Activated T-helper 2 cell treated with anti-CD3 and anti-CD28 coated beads, Interferon-gamma antibody, Interleukin-2, Interleukin-4, amounts not matched to agents 10 μg/mL and 5 μg/mL and 100 μg/mL, durations not matched to agents 14 hours and 24 hours and 36 hours (primary cell): ENCODE data around the gene RFPL4A. TPM values are rescaled to one million over a fixed set of nuclear protein-coding genes. Genes with fewer than 3 reads are reported as not detected.
"Not testable (repeated sequence)": the region's sequence is repeated elsewhere in the genome, so short reads cannot be mapped to it uniquely, and the experiment has no call there.

ENCODE experiments used
- DNase-seq: peaks from one replicate; pipeline ENCODE4 v3.0.0; 2021; ENCODE audit warnings: low spot score
- H3K27ac Mint-ChIP-seq: one replicate; pipeline ENCODE4 v1.8.0; 2021; ENCODE audit warnings: mixed read lengths
- H3K27me3 Mint-ChIP-seq: one replicate; pipeline ENCODE4 v1.8.0; 2021; ENCODE audit warnings: low read depth, mixed read lengths
- H3K36me3 Mint-ChIP-seq: one replicate; pipeline ENCODE4 v1.8.0; 2021; ENCODE audit warnings: low read depth, mixed read lengths
- H3K4me1 Mint-ChIP-seq: one replicate; pipeline ENCODE4 v1.8.0; 2021; ENCODE audit warnings: low read depth, mixed read lengths
- H3K4me3 Mint-ChIP-seq: one replicate; pipeline ENCODE4 v1.8.0; 2021; ENCODE audit warnings: low read depth, mild to moderate bottlenecking, moderate library complexity, mixed read lengths
- H3K9me3 Mint-ChIP-seq: one replicate; pipeline ENCODE4 v1.8.0; 2021; ENCODE audit warnings: mixed read lengths
- intact Hi-C: fragments of 100-400 bp; cut with micrococcal nuclease; formaldehyde crosslinking; loops from one replicate; pipeline ENCODE4 v1.15.1; 2023
- total RNA-seq: library from RNA; stranded (reverse); gene quantifications from 2 replicates; pipeline ENCODE4 v1.2.3, GENCODE V29; 2022

RFPL4A gene
- total RNA-seq = not detected in 2 replicates

DNA sequence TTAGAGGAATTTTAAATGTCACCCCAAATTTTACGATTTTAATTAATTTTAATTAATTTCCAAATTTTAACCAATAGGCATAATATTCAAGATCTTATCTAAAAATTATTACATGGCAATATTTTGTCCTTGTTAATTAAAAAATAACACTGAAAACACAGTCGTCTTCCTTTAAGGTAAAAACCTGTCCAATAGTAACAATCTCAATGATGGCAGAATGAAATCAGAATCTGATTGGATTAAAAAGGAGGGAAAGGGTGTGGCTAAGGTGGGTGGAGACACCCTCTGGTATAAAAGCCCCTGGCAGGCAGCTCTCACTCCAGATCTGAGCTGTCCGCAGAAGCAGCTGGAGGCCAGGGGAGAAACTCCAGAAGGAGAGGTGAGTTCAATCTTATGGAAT lies at the start of gene RFPL4A:
Gene RFPL4A (plus strand): TSS at position 301 of the 400 bp plus-strand sequence. CDS start 2,704 bp downstream, outside the sequence.
- DNase-seq, H3K27ac Mint-ChIP-seq, H3K36me3 Mint-ChIP-seq, H3K4me3 Mint-ChIP-seq, H3K4me1 Mint-ChIP-seq, intact Hi-C loops, H3K27me3 Mint-ChIP-seq: not testable (repeated sequence)
- H3K9me3 Mint-ChIP-seq = peaks cover 16% of the 10 kb centered on the region

- no peaks in the 10 kb centered on the region for H3K36me3 Mint-ChIP-seq
- H3K27ac Mint-ChIP-seq = no peak overlapping the region
- intact Hi-C loops = no loop called here
- H3K9me3 Mint-ChIP-seq = peaks cover 11% of the 10 kb centered on the region
- DNase-seq = no peak
- no peaks in the 10 kb centered on the region for H3K4me1 Mint-ChIP-seq
- no peaks in the 10 kb centered on the region for H3K27me3 Mint-ChIP-seq
- no peak overlapping the region for H3K4me3 Mint-ChIP-seq
Observed at GRCh38 chr19:55711719-55712118, 47.2 kb upstream of the RFPL4A start.

- intact Hi-C loops = no loop called here
Observed at GRCh38 chr19:55712804-55713631, 45.9 kb upstream of the RFPL4A start.

DNA sequence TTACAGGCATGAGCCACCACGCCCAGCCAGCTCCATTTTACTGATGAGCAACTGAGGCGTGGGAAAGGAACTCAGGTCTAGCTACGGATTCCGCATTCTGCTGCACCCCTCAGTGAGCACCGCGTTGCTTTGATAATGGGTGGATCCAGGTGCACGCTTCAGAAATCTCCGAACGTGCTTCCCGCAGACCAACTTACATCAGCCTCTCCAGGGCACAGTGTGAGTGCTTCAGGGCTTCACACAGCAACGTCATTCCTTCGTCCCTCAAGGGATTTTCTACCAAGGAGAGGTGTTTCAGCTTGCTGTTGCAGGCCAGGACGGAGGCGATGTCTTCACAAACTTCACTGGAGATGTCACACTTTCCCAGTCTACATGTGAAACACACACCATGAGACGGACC lies 42.4 kb upstream of the RFPL4A start:
- intact Hi-C loops = no loop called here
- Mint-ChIP-seq H3K27ac (no peak overlapping the region), H3K36me3 (no peaks in the 10 kb centered on the region), H3K4me3 (no peak overlapping the region), H3K9me3 (peaks cover 27% of the 10 kb centered on the region), H3K4me1 (no peaks in the 10 kb centered on the region), H3K27me3 (no peaks in the 10 kb centered on the region)
- no peak for DNase-seq

More at GRCh38 chr19:55712804-55713631, 45.9 kb upstream of the RFPL4A start:
- no peaks in the 10 kb centered on the region for H3K4me1 Mint-ChIP-seq
- H3K9me3 Mint-ChIP-seq = peaks cover 11% of the 10 kb centered on the region
- H3K27ac Mint-ChIP-seq = no peak overlapping the region
- H3K36me3 Mint-ChIP-seq = no peaks in the 10 kb centered on the region
- H3K27me3 Mint-ChIP-seq = no peaks in the 10 kb centered on the region
- DNase-seq = no peak
- H3K4me3 Mint-ChIP-seq = no peak overlapping the region

DNA sequence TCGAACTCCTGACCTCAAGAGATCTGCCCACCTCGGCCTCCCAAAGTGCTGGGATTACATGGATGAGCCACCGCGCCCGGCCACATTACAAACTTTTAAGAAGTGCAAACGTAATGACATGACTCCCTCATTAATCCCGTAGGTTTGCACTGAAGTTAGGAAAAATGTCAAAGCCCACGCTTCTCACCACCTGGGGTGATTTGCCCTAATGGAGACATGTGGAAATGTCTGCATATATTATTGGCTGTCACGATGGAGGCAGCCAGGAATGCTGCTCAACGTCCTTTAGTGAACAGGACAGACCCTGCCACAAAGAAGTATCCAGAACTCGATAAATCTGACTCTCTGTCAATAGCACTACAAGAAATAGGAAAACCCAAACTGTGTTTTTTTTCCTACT lies 41.6 kb upstream of the RFPL4A start:
- intact Hi-C loops = no loop called here
- no peaks in the 10 kb centered on the region for H3K27me3 Mint-ChIP-seq
- no peaks in the 10 kb centered on the region for H3K36me3 Mint-ChIP-seq
- peaks cover 32% of the 10 kb centered on the region for H3K9me3 Mint-ChIP-seq
- H3K4me1 Mint-ChIP-seq = no peaks in the 10 kb centered on the region
- no peak overlapping the region for H3K4me3 Mint-ChIP-seq
- no peak for DNase-seq
- H3K27ac Mint-ChIP-seq = no peak overlapping the region

DNA sequence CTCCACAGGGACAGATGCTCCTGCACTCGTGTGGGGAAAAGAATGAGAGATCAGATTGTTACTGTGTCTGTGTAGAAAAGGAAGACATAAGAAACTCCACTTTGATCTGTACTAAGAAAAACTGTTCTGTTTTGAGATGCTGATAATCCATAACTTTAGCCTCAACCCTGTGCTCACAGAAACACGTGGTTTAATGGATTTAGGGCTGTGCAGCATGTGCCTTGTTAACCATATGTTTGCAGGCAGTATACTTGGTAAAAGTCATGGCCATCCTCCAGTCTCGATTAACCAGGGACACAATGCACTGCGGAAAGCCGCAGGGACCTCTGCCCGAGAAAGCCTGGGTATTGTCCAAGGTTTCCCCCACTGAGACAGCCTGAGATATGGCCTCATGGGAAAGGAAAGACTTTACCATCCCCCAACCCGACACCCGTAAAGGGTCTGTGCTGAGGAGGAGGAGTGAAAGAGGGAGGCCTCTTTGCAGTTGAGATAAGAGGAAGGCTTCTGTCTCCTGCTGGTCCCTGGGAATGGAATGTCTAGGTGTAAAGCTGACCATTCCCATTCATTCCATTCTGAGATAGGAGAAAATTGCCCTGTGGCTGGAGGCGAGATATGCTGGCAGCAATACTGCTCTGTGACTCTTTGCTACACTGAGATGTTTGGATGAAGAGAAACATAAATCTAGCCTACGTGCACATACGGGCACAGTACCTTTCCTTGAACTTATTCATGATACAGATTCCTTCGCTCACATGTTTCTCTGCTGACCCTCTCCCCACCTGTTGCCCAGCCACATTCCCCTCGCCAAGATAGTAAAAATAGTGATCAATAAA lies 40.8 kb upstream of the RFPL4A start:
- intact Hi-C loops, H3K36me3 Mint-ChIP-seq, H3K27ac Mint-ChIP-seq, H3K4me3 Mint-ChIP-seq, H3K27me3 Mint-ChIP-seq, H3K4me1 Mint-ChIP-seq, DNase-seq: not testable (repeated sequence)
- H3K9me3 Mint-ChIP-seq = peaks cover 30% of the 10 kb centered on the region

GRCh38 chr19:55720214-55720746 lies 38.6 kb upstream of the RFPL4A start:
- peaks cover 28% of the 10 kb centered on the region for H3K9me3 Mint-ChIP-seq
- H3K27me3 Mint-ChIP-seq = no peaks in the 10 kb centered on the region
- H3K27ac Mint-ChIP-seq = no peak overlapping the region
- no peak for DNase-seq
- no peak overlapping the region for H3K4me3 Mint-ChIP-seq
- H3K4me1 Mint-ChIP-seq = no peaks in the 10 kb centered on the region
- intact Hi-C loops = no loop called here
- H3K36me3 Mint-ChIP-seq = no peaks in the 10 kb centered on the region

- Mint-ChIP-seq H3K9me3 (peaks cover 28% of the 10 kb centered on the region), H3K4me1 (no peaks in the 10 kb centered on the region), H3K36me3 (no peaks in the 10 kb centered on the region), H3K4me3 (no peak overlapping the region), H3K27me3 (no peaks in the 10 kb centered on the region), H3K27ac (no peak overlapping the region)
- DNase-seq = no peak
- intact Hi-C loops = no loop called here
Observed at GRCh38 chr19:55720801-55721200, 38.1 kb upstream of the RFPL4A start.

DNA sequence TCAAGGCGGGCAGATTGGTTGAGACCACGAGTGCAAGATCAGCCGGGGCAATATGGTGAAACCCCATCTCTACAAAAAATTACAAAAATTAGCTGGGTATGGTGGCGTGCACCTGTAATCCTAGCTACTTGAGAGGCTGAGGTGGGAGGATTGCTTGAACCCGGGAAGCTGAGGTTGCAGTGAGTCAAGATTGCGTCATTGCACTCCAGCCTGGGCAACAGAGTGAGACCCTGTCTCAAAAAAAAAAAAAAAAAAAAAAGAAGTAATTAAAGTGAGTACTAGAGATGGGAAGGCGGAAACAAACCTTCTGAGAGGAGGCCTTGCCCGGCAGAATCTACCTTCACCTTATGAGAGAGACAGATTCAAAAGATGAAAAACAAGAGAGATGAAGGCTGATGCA lies 35.4 kb upstream of the RFPL4A start:
- intact Hi-C loops = no loop called here
- no peak overlapping the region for H3K27ac Mint-ChIP-seq
- DNase-seq = no peak
- peaks cover 32% of the 10 kb centered on the region for H3K9me3 Mint-ChIP-seq
- H3K27me3 Mint-ChIP-seq = no peaks in the 10 kb centered on the region
- no peak overlapping the region for H3K4me3 Mint-ChIP-seq
- H3K4me1 Mint-ChIP-seq = no peaks in the 10 kb centered on the region
- H3K36me3 Mint-ChIP-seq = no peaks in the 10 kb centered on the region

DNA sequence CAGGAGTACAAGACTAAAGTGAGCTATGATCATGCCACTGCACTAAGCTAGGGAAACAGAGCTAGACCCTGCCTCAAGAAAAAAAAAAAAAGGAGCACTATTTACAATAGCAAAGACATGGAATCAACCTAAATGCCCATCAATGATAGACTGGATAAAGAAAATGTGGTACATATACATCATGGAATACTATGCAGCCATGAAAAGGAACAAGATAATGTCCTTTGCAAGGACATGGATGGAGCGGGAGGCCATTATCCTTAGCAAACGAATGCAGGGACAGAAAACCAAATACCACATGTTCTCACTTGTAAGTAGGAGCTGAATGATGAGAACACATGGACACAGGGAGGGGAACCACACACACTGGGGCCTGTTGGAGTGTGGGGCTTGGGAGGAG lies 28.5 kb upstream of the RFPL4A start:
- intact Hi-C loops, H3K4me3 Mint-ChIP-seq, H3K4me1 Mint-ChIP-seq, H3K27ac Mint-ChIP-seq, H3K36me3 Mint-ChIP-seq, H3K27me3 Mint-ChIP-seq, DNase-seq: not testable (repeated sequence)
- peaks cover 21% of the 10 kb centered on the region for H3K9me3 Mint-ChIP-seq

DNA sequence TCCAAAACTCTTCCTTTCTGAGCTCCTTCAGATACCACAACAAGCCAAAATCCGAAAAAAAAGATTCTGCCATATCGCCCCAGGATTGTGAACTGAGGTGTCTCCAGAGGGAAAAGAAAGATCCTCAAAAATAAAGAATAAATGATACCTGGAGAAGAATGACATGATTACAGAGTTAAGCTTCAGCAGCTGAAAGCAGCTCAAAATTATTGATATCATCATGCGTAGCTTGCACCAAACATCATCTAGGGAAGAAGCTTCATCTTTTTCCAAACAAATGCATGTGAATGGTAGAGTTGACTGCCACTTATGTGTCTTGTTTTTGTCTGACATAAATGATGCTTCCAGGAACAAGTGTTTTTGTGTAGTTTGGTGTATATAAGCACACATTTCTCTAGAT lies 20.6 kb upstream of the RFPL4A start, which contains the start of gene NLRP9:
Gene NLRP9 (minus strand): TSS at position 101 of the 400 bp plus-strand sequence. CDS start 28 bp downstream, at position 73.
- no peak within 1 kb of the TSS for H3K27ac Mint-ChIP-seq
- H3K4me1 Mint-ChIP-seq = no peaks in the 10 kb centered on the region
- H3K9me3 Mint-ChIP-seq = peaks cover 7% of the 10 kb centered on the region
- intact Hi-C loops = no loop called here
- H3K36me3 Mint-ChIP-seq = no peaks in the 10 kb centered on the region
- no peak within 1 kb of the TSS for H3K4me3 Mint-ChIP-seq
- no peak for DNase-seq
- H3K27me3 Mint-ChIP-seq = no peaks in the 10 kb centered on the region

DNA sequence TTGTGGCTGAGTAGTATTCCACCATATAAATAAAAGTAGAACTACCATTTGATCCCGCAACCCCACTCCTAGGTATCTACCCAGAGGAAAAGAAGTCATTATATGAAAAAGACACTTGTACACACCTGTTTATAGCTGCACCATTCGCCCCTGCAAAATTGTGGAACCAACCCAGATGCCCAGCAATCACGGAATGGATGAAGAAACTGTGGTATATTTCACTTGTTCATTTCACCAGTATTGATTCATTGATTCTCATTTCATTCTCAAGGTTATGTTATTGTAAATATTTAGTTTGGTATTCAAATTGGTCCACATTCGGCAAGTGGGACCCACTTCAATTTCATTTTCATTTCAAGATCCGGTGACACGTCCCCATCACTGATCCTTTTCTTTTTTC lies 8.2 kb upstream of the RFPL4A start:
- Mint-ChIP-seq H3K9me3 (peaks cover 9% of the 10 kb centered on the region), H3K36me3 (no peaks in the 10 kb centered on the region)
- intact Hi-C loops = no loop called here

DNA sequence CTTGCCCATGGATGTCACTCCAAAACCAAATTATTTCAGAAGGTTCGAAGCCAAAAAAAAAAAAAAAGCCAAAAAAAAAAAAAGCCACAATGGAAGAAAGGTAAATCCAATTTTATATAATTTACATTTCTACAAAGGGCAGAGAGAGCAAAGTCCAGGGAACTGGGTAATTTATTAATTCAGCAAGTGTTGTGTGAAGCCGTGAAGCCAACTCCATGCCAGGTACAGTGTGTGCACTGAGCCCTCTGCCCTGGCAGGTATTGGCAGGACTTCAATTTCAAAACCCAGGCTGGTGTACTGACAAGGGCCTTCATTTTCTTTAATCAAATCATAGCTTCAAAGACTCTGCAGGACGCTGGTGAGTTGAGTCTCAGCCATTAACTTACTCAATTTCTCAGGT lies 5.5 kb upstream of the RFPL4A start:
- no peak overlapping the region for H3K27ac Mint-ChIP-seq
- no peak overlapping the region for H3K4me3 Mint-ChIP-seq
- DNase-seq = no peak
- H3K27me3 Mint-ChIP-seq = no peaks in the 10 kb centered on the region
- no peaks in the 10 kb centered on the region for H3K36me3 Mint-ChIP-seq
- H3K4me1 Mint-ChIP-seq = no peaks in the 10 kb centered on the region
- H3K9me3 Mint-ChIP-seq = peaks cover 19% of the 10 kb centered on the region
- intact Hi-C loops = no loop called here

More for the DNA sequence above, 8.2 kb upstream of the RFPL4A start:
- Mint-ChIP-seq H3K27me3 (no peaks in the 10 kb centered on the region), H3K4me3 (no peak overlapping the region), H3K4me1 (no peaks in the 10 kb centered on the region), H3K27ac (no peak overlapping the region)
- DNase-seq = no peak
